Panc1 (cell line): Measurements from ENCODE around the gene SLC25A27. TPM values are rescaled to one million over a fixed set of nuclear protein-coding genes. Genes with fewer than 3 reads are reported as not detected.

Experiments
- ATAC-seq: fragments of 200-7000 bp; cut with Tn5 transposase; 2 replicates; pipeline ENCODE4 v1.9.1; 2020; ENCODE audit warnings: mild to moderate bottlenecking, moderate library complexity
- BruUV-seq: library from RNA; stranded (reverse); fragments of 400-500 nt; replicated peaks from 2 replicates; lab custom pipeline; 2021; lab: Mats Ljungman, UMichigan
- CTCF ChIA-PET: fragments of 300-600 bp; sonication (Branson Sonifier 250); formaldehyde crosslinking; loops from one replicate; lab custom pipeline; 2022; ENCODE audit warnings: antibody characterized with exemption; lab: Charles Lee
- POLR2A ChIA-PET: fragments of 300-600 bp; sonication (Branson Sonifier 250); formaldehyde crosslinking; loops from one replicate; lab custom pipeline; 2022; ENCODE audit warnings: antibody characterized with exemption; lab: Charles Lee
- DNase-seq: peaks from one replicate; pipeline ENCODE4 v3.0.0-alpha.2; 2010; ENCODE audit warnings: low read depth, low spot score
- H3K27ac ChIP-seq: 2 replicates; pipeline ENCODE4 v1.5.1; 2011; ENCODE audit warnings: mild to moderate bottlenecking, low read length, inconsistent platforms
- H3K27me3 ChIP-seq: fragments of 200-500 bp; sonication (Bioruptor generic); 2 replicates; pipeline ENCODE4 v1.6.0; 2014; ENCODE audit warnings: low read length, inconsistent platforms; ENCODE audit not compliant: control insufficient read depth, insufficient read depth
- H3K36me3 ChIP-seq: fragments of 200-500 bp; sonication (Bioruptor generic); 2 replicates; pipeline ENCODE4 v1.5.1; 2014; ENCODE audit warnings: inconsistent platforms, mild to moderate bottlenecking, low read length, moderate library complexity; ENCODE audit not compliant: control insufficient read depth, insufficient read depth
- H3K4me1 ChIP-seq: 2 replicates; pipeline ENCODE4 v1.5.1; 2011; ENCODE audit warnings: inconsistent platforms, mild to moderate bottlenecking, low read length, moderate library complexity; ENCODE audit not compliant: control insufficient read depth, insufficient read depth
- H3K4me3 ChIP-seq, 2 experiments: 2 replicates each; pipeline ENCODE4 v1.5.1; 2011 to 2012; ENCODE audit warnings: low read depth in 2 of 2, low read length in 2 of 2, mild to moderate bottlenecking in 2 of 2, inconsistent platforms in 1 of 2, moderate library complexity in 1 of 2
- H3K9me3 ChIP-seq: fragments of 200-500 bp; sonication (Bioruptor generic); 2 replicates; pipeline ENCODE4 v1.5.1; 2014; ENCODE audit warnings: low read depth, mild to moderate bottlenecking, inconsistent platforms, low read length, moderate library complexity; ENCODE audit not compliant: control insufficient read depth, insufficient read depth
- CTCF ChIP-seq: fragments of 450-650 bp; IDR thresholded peaks from 2 replicates; pipeline ENCODE4 v1.5.1; 2017; ENCODE audit warnings: mild to moderate bottlenecking
- POLR2AphosphoS5 ChIP-seq: IDR thresholded peaks from 2 replicates; pipeline ENCODE4 v1.6.1; 2012; ENCODE audit warnings: mild to moderate bottlenecking, low read depth, low read length, moderate library complexity
- REST ChIP-seq, 2 experiments: IDR thresholded peaks; 2 replicates each; pipeline ENCODE4 v1.6.1; 2011 to 2012; ENCODE audit warnings: low read depth in 2 of 2, control low read depth in 1 of 2, low read length in 1 of 2, mild to moderate bottlenecking in 1 of 2, moderate library complexity in 1 of 2; ENCODE audit not compliant: insufficient read depth in 1 of 2
- SIN3A ChIP-seq: IDR thresholded peaks from 2 replicates; pipeline ENCODE4 v1.6.1; 2012; ENCODE audit warnings: low read depth, mild to moderate bottlenecking, low read length, moderate library complexity, borderline replicate concordance; ENCODE audit not compliant: insufficient read depth
- TCF7L2 ChIP-seq: IDR thresholded peaks from 2 replicates; pipeline ENCODE4 v1.6.1; 2011; ENCODE audit warnings: mild to moderate bottlenecking, low read depth, low read length, inconsistent platforms
- in situ Hi-C: cut with HindIII; loops from 2 replicates; pipeline ENCODE4 v1.10.0; 2016; ENCODE audit warnings: low sequenced_read_pairs, low pct_unique_long_range_greater_than_20kb
- intact Hi-C: fragments of 100-400 bp; cut with micrococcal nuclease; formaldehyde crosslinking; loops from one replicate; pipeline ENCODE4 v1.10.0; 2022; ENCODE audit not compliant: unreplicated experiment
- total RNA-seq: library from RNA; stranded (reverse); gene quantifications from one replicate; pipeline ENCODE4 v1.2.1, GENCODE V29; 2021; ENCODE audit not compliant: unreplicated experiment

Gene SLC25A27
- total RNA-seq, 1 experiment from 2014 or later = 0.77 TPM

GRCh38 chr6:46628498-46628897, 24.3 kb upstream of the SLC25A27 start:
- Histone ChIP-seq H3K27ac (no peak overlapping the region), H3K9me3 (no peaks in the 10 kb centered on the region), H3K4me3 (no peak overlapping the region), H3K36me3 (no peaks in the 10 kb centered on the region), H3K27me3 (no peaks in the 10 kb centered on the region), H3K4me1 (no peaks in the 10 kb centered on the region)
- intact Hi-C loops = loop anchor here (5.0 kb wide), 1 partner anchor 406 kb away; no protein-coding TSS in a partner anchor
- DNase-seq = no peak
- TF ChIP-seq REST (IDR thresholded peaks at IDR 0.05; ENCODE audit: insufficient read depth in 1 of 2, low read depth in 2 of 2, low read length in 1 of 2) (no peak), TCF7L2 (no peak), SIN3A (no peak), POLR2AphosphoS5 (no peak), CTCF (no peak)
- ChIA-PET CTCF (no interaction called here), POLR2A (no interaction called here)
- ATAC-seq = no peak
- no TSS peak for BruUV-seq
- in situ Hi-C loops = no loop called here

GRCh38 chr6:46628976-46629375, 23.8 kb upstream of the SLC25A27 start:
- ATAC-seq (no peak), DNase-seq (no peak)
- BruUV-seq = no TSS peak
- no peak overlapping the region for H3K4me3 ChIP-seq
- TF ChIP-seq SIN3A (no peak), REST (IDR thresholded peaks at IDR 0.05; ENCODE audit: insufficient read depth in 1 of 2, low read depth in 2 of 2, low read length in 1 of 2) (no peak), POLR2AphosphoS5 (no peak), TCF7L2 (no peak), CTCF (no peak)
- no peaks in the 10 kb centered on the region for H3K36me3 ChIP-seq
- no peaks in the 10 kb centered on the region for H3K9me3 ChIP-seq
- ChIA-PET POLR2A (no interaction called here), CTCF (no interaction called here)
- no peaks in the 10 kb centered on the region for H3K27me3 ChIP-seq
- intact Hi-C loops = loop anchor here (5.0 kb wide), 1 partner anchor 407 kb away; no protein-coding TSS in a partner anchor
- in situ Hi-C loops = no loop called here
- no peaks in the 10 kb centered on the region for H3K4me1 ChIP-seq
- H3K27ac ChIP-seq = no peak overlapping the region
